HCT116 (cell line): ENCODE results near the gene TIMP3. TPM values are rescaled to one million over a fixed set of nuclear protein-coding genes. Genes with fewer than 3 reads are reported as not detected.
A peak's percentile ranks its signal among the peaks of the same experiment; 100 is the strongest.

ENCODE experiments used
- ATAC-seq: fragments of 200-7000 bp; cut with Tn5 transposase; 2 replicates; pipeline ENCODE4 v1.9.1; 2020; ENCODE audit warnings: mild to moderate bottlenecking, moderate library complexity
- BruUV-seq: library from RNA; stranded (reverse); fragments of 400-500 nt; replicated peaks from 2 replicates; lab custom pipeline; 2021; lab: Mats Ljungman, UMichigan
- CTCF ChIA-PET: fragments of 300-600 bp; sonication (Branson Sonifier 250); formaldehyde crosslinking; loops from one replicate; lab custom pipeline; 2021; ENCODE audit warnings: antibody characterized with exemption; lab: Charles Lee
- POLR2A ChIA-PET: fragments of 300-600, 350-600 bp; sonication (Branson Sonifier 250); formaldehyde crosslinking; loops from one replicate; lab custom pipeline; 2021; ENCODE audit warnings: antibody characterized with exemption; lab: Charles Lee
- RAD21 ChIA-PET, 2 experiments: fragments of 300-600 bp; sonication (Branson Sonifier 250); formaldehyde crosslinking; loops; one replicate each; lab custom pipeline; 2023; ENCODE audit warnings: low total read pairs in 2 of 2; ENCODE audit not compliant: uncharacterized antibody in 2 of 2, unreplicated experiment in 2 of 2, low non-redundant PET in 1 of 2; lab: Charles Lee
- DNase-seq: peaks from one replicate; pipeline ENCODE4 v3.0.0-alpha.2; 2010; ENCODE audit warnings: low read depth, low spot score
- H2AFZ ChIP-seq: fragments of 200-600 bp; shearing (Covaris generic), sonication (generic); 2 replicates; pipeline ENCODE4 v1.6.1; 2017; ENCODE audit warnings: low read depth, mixed run types, mixed read lengths, antibody characterized with exemption, low read length; ENCODE audit not compliant: poor library complexity, severe bottlenecking
- H3K27ac ChIP-seq: 2 replicates; pipeline ENCODE4 v1.5.1; 2012; ENCODE audit warnings: low read depth, low read length
- H3K27me3 ChIP-seq: fragments of 200-600 bp; sonication (generic); 2 replicates; pipeline ENCODE4 v1.6.1; 2016; ENCODE audit warnings: mixed run types, low read length, mixed read lengths; ENCODE audit not compliant: insufficient read depth
- H3K36me3 ChIP-seq, 2 experiments: fragments of 200-500 bp in 1 of 2; fragments of 200-600 bp in 1 of 2; sonication (Bioruptor generic) in 1 of 2; sonication (generic) in 1 of 2; 2 replicates each; pipeline versions ENCODE4 v1.5.1 to v1.6.1; 2014 to 2016; ENCODE audit warnings: low read length in 2 of 2, inconsistent platforms in 1 of 2, mixed read lengths in 1 of 2, mixed run types in 1 of 2; ENCODE audit not compliant: insufficient read depth in 2 of 2, control insufficient read depth in 1 of 2
- H3K4me1 ChIP-seq, 2 experiments: fragments of 200-600 bp in 1 of 2; sonication (generic) in 1 of 2; 2 replicates each; pipeline versions ENCODE4 v1.5.1 to v1.6.1; 2012 to 2017; ENCODE audit warnings: low read length in 2 of 2, inconsistent platforms in 1 of 2, mild to moderate bottlenecking in 1 of 2, mixed read lengths in 1 of 2, mixed run types in 1 of 2, moderate library complexity in 1 of 2; ENCODE audit not compliant: insufficient read depth in 2 of 2, control insufficient read depth in 1 of 2
- H3K4me2 ChIP-seq: fragments of 200-600 bp; sonication (generic); 2 replicates; pipeline ENCODE4 v1.6.1; 2017; ENCODE audit warnings: mixed run types, low read length, mixed read lengths
- H3K4me3 ChIP-seq, 2 experiments: fragments of 200-600 bp in 1 of 2; sonication (generic) in 1 of 2; replicated peaks in 1 of 2; 2 replicates each; pipeline ENCODE4 v1.5.1; 2011 to 2016; ENCODE audit warnings: low read length in 2 of 2, control low read depth in 1 of 2, low read depth in 1 of 2, mild to moderate bottlenecking in 1 of 2, mixed read lengths in 1 of 2, mixed run types in 1 of 2
- H3K79me2 ChIP-seq: fragments of 200-600 bp; sonication (generic); 2 replicates; pipeline ENCODE4 v1.6.1; 2017; ENCODE audit warnings: mild to moderate bottlenecking, mixed run types, low read length, moderate library complexity, mixed read lengths; ENCODE audit not compliant: insufficient read depth
- H3K9ac ChIP-seq: fragments of 200-600 bp; sonication (generic); 2 replicates; pipeline ENCODE4 v1.6.1; 2016; ENCODE audit warnings: low read length, mixed read lengths
- H3K9me2 ChIP-seq: fragments of 200-600 bp; sonication (generic), shearing (Covaris generic); 2 replicates; pipeline ENCODE4 v1.6.1; 2017; ENCODE audit warnings: mixed run types, mild to moderate bottlenecking, moderate library complexity; ENCODE audit not compliant: insufficient read depth
- H3K9me3 ChIP-seq, 2 experiments: fragments of 200-500 bp in 1 of 2; fragments of 200-600 bp in 1 of 2; sonication (Bioruptor generic) in 1 of 2; sonication (generic) in 1 of 2; 2 replicates each; pipeline ENCODE4 v1.6.1; 2014 to 2017; ENCODE audit warnings: low read length in 2 of 2, mixed read lengths in 2 of 2, inconsistent platforms in 1 of 2, low read depth in 1 of 2, mild to moderate bottlenecking in 1 of 2, mixed run types in 1 of 2, moderate library complexity in 1 of 2; ENCODE audit not compliant: control insufficient read depth in 1 of 2, insufficient read depth in 1 of 2
- H4K20me1 ChIP-seq: fragments of 200-600 bp; sonication (generic), shearing (Covaris generic); 2 replicates; pipeline ENCODE4 v1.6.1; 2017; ENCODE audit warnings: mixed run types, mild to moderate bottlenecking, moderate library complexity; ENCODE audit not compliant: insufficient read depth
- CBX3 ChIP-seq: IDR thresholded peaks from 2 replicates; pipeline ENCODE4 v1.6.1; 2012; ENCODE audit warnings: low read depth
- REST ChIP-seq: IDR thresholded peaks from 2 replicates; pipeline ENCODE4 v1.6.1; 2012; ENCODE audit warnings: low read depth
- intact Hi-C: fragments of 100-400 bp; cut with micrococcal nuclease; formaldehyde crosslinking; loops from 2 replicates; pipeline ENCODE4 v1.10.0; 2022
- total RNA-seq: library from RNA; stranded (reverse); gene quantifications from one replicate; pipeline ENCODE4 v1.2.1, GENCODE V29; 2021; ENCODE audit not compliant: unreplicated experiment

Gene TIMP3
- total RNA-seq, 1 experiment from 2014 or later, result 2.2 TPM

DNA sequence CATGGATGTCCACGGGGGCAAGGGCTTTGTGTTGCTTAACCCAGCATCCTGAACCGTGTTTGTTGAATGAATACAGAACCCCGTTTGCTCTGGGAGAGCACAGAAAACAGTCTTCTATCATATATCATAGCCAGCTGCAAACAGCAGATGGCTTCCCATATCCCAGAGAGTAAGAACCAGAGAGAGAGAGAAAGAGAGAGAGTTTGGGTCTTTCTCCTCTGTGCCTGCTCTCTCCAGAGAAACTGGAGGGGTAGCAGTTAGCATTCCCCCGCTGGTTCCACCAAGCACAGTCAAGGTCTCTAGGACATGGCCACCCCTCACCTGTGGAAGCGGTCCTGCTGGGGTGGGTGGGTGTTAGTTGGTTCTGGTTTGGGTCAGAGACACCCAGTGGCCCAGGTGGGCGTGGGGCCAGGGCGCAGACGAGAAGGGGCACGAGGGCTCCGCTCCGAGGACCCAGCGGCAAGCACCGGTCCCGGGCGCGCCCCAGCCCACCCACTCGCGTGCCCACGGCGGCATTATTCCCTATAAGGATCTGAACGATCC lies 440 bp upstream of the TIMP3 start:
- ChIA-PET RAD21 (no interaction called here), POLR2A (no interaction called here)
- no peaks in the 10 kb centered on the region for H3K9me3 ChIP-seq
- no peaks in the 10 kb centered on the region for H3K36me3 ChIP-seq
- no TSS peak for BruUV-seq
- ATAC-seq, result no peak
- no peaks in the 10 kb centered on the region for H3K79me2 ChIP-seq
- H3K27me3 ChIP-seq, result peaks cover 5% of the 10 kb centered on the region; the same call in 1 of the 2 replicates
- TF ChIP-seq CBX3, result no peak
- TF ChIP-seq, all 23 proteins: peak for 0
- Histone ChIP-seq H3K9me2 (no peaks in the 10 kb centered on the region), H3K4me3 (peak overlapping the region in 1 of 2 experiments; percentile 43; a peak in 1 of 4 replicates), H3K27ac (no peak overlapping the region), H3K9ac (no peak overlapping the region), H4K20me1 (no peaks in the 10 kb centered on the region), H3K4me1 (peaks cover 2 to 7% of the 10 kb centered on the region in 2 experiments; a peak in 1 of 4 replicates), H3K4me2 (peak overlapping the region; percentile 55), H2AFZ (no peak overlapping the region)
- intact Hi-C loops, result loop anchor here (10.0 kb wide), 1 partner anchor 56 kb away; no protein-coding TSS in a partner anchor
- CTCF ChIA-PET, result no interaction called here
- no peak for DNase-seq

DNA sequence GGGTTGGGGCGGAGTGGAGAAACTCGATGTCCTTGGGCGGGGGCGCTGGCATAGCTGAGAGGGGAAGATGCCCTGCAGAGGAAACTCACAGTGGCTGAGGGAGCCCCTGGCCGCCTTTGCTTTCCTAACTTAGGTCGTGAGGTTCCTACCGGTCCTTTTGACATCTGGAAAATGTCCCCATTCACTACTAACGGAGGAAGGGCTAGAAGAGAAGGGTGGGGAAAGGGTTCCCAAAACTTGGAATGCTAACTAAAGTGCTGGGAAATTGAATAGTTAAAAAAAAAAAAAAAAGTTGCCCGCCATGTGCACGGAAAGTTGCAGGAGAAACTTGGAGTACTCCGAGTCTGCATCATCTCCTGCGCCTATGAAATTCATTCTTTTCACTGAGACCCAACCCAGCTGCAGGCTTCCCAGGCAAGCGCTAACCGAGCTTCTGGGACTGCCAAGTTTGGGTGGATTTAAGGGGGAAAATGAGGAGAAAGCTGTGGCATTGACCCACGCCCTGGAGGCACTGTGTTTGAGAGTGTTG lies 796 bp downstream of the TIMP3 start:
- H3K79me2 ChIP-seq, result no peaks in the 10 kb centered on the region
- TF ChIP-seq REST, result no peak
- no peak overlapping the region for H3K27ac ChIP-seq
- no peak overlapping the region for H2AFZ ChIP-seq
- H3K4me1 ChIP-seq, result peaks cover 2 to 4% of the 10 kb centered on the region in 2 experiments; a peak in 1 of 4 replicates
- H3K36me3 ChIP-seq, result no peaks in the 10 kb centered on the region
- DNase-seq (no peak), ATAC-seq (no peak)
- POLR2A ChIA-PET, result no interaction called here
- H4K20me1 ChIP-seq, result no peaks in the 10 kb centered on the region
- RAD21 ChIA-PET, result no interaction called here
- intact Hi-C loops, result loop anchor here (10.0 kb wide), 1 partner anchor 58 kb away; no protein-coding TSS in a partner anchor
- CTCF ChIA-PET, result interaction anchor here (0.7 kb wide), 1 partner anchor 265 kb away, joined by 3 read pairs; no protein-coding TSS in a partner anchor
- H3K27me3 ChIP-seq, result peaks cover 5% of the 10 kb centered on the region; the same call in 1 of the 2 replicates
- peak overlapping the region; percentile 55 for H3K4me2 ChIP-seq
- H3K4me3 ChIP-seq, result peak overlapping the region; percentile 31 to 43; a peak in 2 of 4 replicates
- H3K9ac ChIP-seq, result no peak overlapping the region
- TSS peak; percentile 84 for BruUV-seq
- H3K9me3 ChIP-seq, result no peaks in the 10 kb centered on the region
- no peaks in the 10 kb centered on the region for H3K9me2 ChIP-seq
